Islet precursor cell (in vitro differentiated cells): Measurements from ENCODE around the gene GNGT1.

ENCODE experiments used
- DNase-seq: peaks from one replicate; pipeline ENCODE4 v3.0.0-alpha.2; 2018

GNGT1 gene

DNA sequence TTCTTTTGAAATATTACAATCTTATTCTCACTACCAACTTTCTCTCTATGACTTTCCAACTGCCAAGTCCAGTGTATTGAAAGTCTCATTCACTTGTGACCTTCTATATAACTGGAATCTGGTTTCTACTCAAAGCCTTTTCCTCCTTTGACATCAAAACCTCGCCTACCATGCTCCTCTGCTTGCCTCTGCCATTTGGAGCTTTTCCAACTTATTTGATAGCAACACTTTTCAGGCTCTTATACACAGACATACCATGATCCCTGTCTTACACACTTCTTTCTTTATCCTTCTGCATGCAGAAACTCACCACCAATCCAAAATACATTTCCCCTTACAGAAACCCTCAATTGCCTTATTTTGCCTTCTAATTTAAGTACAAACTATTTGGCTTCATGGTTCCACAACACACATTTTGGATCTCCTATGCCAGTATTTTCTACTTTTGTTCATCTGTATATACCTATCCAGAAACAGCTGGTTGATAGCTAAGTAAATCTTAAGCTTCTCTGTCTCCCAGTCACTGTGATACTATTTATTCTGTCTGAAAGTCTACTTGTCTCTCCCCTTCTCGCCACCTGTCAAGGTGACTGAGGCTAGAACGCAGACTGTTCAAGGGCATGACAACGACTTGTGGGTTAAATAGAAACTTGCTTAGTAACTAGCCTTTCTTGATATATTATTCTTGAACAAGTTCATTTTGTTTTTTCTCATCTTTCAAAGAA, 37.6 kb downstream of the GNGT1 start:
- DNase-seq = no peak

DNA sequence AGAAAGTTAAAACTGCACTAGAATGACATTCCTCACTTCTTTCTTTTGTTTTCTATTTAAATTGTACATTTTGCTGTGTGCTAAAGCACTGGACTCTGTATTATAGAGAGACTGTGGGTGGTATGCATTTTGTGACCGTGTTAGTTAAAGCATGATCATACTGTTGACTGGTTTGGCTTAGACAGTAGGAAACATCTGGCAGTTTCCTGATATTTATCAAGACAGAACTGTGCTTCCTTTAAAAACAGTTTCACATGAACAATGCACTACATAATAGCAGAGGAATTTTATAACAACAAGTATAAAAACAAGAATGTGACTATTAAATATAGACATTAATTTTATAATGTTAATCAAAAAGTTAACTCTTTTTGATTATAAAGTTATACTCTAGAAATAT, 38.3 kb downstream of the GNGT1 start:
- no peak for DNase-seq

DNA sequence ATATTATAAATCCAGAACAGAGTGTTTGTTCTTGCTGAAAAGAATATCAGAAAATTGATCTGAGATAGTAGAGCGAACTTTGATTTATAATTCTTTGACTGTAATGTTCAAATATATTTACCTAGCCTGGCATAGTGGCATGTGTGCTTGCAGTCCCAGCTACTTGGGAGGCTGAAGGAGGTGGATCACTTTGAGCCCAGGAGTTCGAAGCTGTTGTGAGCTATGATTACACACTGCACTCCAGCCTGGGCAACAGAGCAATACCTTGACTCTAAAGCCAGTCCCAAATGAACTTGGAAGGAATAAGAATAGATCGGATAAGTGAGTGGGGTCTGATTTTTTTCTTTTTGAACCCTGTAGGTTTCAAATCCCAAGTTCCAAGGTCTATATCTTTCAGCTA, 38.7 kb downstream of the GNGT1 start:
- no peak for DNase-seq

DNA sequence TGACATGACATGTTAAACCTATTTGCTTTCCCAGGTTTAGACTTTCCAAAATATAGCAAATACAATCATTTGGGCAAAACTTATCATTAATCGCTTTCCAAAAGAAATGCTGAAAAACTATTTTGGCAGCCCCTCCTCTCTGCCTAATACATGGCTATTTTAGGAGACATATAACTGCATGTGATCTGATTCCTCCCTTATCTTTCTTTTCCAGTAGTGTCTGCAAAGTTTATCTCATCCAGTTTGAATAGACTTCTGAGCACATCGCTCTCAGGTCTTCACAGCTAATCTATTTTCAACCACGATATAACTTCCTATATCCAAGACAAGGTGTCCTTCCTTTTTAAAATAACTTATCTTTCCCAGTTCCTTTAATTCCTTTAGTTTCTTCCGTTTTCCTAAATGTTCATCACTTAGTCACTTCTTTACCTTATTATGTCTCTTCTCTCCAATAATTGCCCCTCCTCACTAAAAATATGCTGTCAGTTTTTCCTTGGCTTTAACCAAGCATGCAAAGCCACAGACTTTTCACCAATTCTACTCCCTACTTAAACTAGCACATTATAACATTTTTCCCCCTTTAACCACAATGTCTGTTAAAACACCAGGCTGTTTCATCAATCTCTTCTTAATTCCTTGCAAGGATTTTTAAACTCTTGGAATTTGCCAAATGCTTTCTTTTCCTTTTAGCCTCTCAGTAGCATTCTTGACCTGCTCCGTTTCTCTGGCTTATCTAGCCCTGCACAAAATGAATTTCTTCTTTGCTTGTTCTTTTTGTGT, 39.6 kb downstream of the GNGT1 start:
- no peak for DNase-seq

DNA sequence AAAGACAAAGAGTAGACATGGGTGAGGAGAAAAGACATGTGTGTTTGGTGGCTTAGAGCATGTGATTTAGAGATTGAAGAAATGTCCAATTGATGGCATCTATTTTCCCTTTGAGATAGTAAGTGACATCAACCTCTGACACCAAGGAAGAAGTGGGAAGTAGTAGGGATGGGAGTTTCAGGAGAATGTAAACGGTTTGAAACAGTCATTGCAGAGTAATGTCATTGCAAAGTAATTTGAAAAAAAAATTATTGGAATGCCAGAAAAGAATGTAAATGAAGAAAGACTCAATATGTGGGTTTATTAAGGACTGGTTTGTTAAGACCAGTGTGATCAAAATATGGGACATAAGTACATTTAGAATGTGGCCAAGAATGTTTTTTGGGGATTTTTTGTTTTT, 41.7 kb downstream of the GNGT1 start:
- DNase-seq = no peak

DNA sequence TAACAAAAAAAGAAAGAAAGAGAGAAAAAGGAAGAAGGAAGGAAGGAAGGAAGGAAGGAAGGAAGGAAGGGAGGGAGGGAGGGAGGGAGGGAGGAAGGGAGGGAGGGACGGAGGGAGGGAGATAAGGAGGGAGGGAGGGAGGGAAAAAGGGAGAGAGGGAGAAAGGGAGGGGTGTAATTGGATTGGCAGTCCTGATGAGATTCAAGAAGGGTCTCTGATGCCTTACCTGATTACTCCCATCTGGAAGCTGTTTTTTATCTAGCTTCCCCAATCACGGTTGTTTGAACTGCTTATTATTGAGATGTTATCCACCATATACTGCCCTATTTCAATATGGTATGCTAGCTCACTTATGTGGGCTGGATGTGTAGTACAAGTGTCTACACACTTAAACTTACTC, 42.5 kb downstream of the GNGT1 start:
- DNase-seq = no peak

- peak; percentile 63 for DNase-seq
Measured at GRCh38 chr7:93949423-93949822, 43.1 kb downstream of the GNGT1 start.

- no peak for DNase-seq
Measured at GRCh38 chr7:93955304-93955703, 48.9 kb downstream of the GNGT1 start.

DNA sequence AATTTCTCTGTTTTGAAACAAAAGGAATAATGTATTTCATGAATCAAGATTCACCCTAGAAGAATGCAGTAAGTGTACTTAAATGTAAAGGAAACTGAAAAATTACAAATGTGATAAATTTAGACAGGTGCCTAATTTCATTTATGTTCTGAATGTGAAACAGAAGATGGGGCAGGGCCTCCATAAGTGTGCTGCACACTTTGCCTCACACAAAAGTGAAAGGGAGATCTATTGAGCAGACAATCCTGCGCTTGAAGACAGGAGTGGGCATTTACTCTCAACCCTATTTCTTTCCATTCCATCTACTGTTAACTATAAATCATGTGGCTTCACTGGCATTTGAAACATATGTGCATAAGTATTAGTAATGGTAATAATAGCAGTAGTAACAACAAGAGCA, 51.4 kb downstream of the GNGT1 start:
- DNase-seq = no peak

GRCh38 chr7:93958216-93958615, 51.8 kb downstream of the GNGT1 start:
- DNase-seq = no peak

GRCh38 chr7:93958651-93959050, 52.3 kb downstream of the GNGT1 start:
- DNase-seq = no peak
